Skeletal muscle tissue (tissue), 4 donors: ENCODE data around the gene SEZ6. TPM values are rescaled to one million over a fixed set of nuclear protein-coding genes. Genes with fewer than 3 reads are reported as not detected.

ENCODE experiments used
- H3K27ac ChIP-seq: one replicate; pipeline ENCODE4 v1.7.0; 2013; ENCODE audit warnings: mild to moderate bottlenecking, low read depth, low read length, inconsistent platforms
- H3K27me3 ChIP-seq, 3 donors: one replicate each; pipeline ENCODE4 v1.7.0; 2013; ENCODE audit warnings: low read length in 3 of 3; ENCODE audit not compliant: control insufficient read depth in 3 of 3, insufficient read depth in 3 of 3
- H3K36me3 ChIP-seq, 3 donors: one replicate each; pipeline ENCODE4 v1.7.0; 2013; ENCODE audit warnings: low read length in 3 of 3; ENCODE audit not compliant: control insufficient read depth in 3 of 3, insufficient read depth in 3 of 3
- H3K4me1 ChIP-seq, 3 donors: one replicate each; pipeline ENCODE4 v1.7.0; 2013; ENCODE audit warnings: low read length in 3 of 3, mild to moderate bottlenecking in 3 of 3; ENCODE audit not compliant: control insufficient read depth in 3 of 3, insufficient read depth in 3 of 3
- H3K4me3 ChIP-seq, 3 donors: one replicate each; pipeline ENCODE4 v1.7.0; 2013; ENCODE audit warnings: low read length in 3 of 3
- H3K9ac ChIP-seq, 3 donors: one replicate each; pipeline ENCODE4 v1.7.0; 2013; ENCODE audit warnings: low read length in 3 of 3, mild to moderate bottlenecking in 3 of 3, moderate library complexity in 2 of 3, low read depth in 1 of 3
- H3K9me3 ChIP-seq, 3 donors: one replicate each; pipeline ENCODE4 v1.7.0; 2013; ENCODE audit warnings: low read length in 3 of 3; ENCODE audit not compliant: control insufficient read depth in 3 of 3
- total RNA-seq: library from RNA; depleted of rRNA; stranded (reverse); fragments of >200 nt; gene quantifications from one replicate; pipeline ENCODE4 v1.2.3, GENCODE V29; 2014
- donor health status: Osteomylitis.

Gene SEZ6
- total RNA-seq, 1 donor from 2014 or later: not detected

DNA sequence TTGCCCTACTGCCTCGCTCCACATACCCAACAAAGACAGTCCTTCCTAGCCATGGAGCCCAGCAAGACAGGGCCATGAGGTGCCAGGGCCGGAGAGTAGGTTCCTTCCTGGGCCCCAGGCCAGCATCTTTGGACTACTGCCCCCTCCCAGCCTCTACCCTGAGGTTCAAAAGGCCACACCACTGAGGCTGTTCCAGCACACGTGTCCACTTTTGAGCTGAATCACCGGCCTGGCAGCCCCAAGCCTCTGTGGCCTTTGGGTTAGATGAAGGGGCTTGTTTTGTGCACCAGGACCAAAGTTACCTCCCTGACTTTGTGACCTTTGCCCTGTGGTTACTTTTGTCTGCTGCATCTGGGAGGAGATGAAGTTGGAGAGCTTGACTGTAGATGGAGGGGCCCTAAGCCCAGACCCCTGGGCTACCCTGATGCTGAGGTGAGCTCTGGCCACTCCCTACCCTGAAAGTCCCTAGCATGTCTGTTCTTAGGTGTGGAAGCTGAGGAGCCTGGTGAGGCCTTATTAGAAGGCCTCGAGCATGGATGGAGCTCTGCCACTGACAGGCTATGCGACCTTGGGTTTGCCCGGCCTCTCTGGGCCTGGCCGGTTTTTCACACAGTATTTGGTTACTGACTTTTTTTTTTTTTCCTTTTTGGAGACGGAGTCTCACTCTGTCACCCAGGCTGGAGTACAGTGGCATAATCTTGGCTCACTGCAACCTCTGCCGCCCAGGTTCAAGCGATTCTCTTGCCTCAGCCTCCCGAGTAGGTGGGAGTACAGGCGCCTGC lies 12.0 kb downstream of the SEZ6 start:
- Histone ChIP-seq H3K4me3 (no peak overlapping the region), H3K27ac (no peak overlapping the region), H3K4me1 (peaks cover 0 to 8% (median 6%) of the 10 kb centered on the region in 3 donors), H3K36me3 (no peaks in the 10 kb centered on the region), H3K9me3 (no peaks in the 10 kb centered on the region), H3K9ac (no peak overlapping the region), H3K27me3 (peaks cover 0 to 10% (median 5%) of the 10 kb centered on the region in 3 donors)

DNA sequence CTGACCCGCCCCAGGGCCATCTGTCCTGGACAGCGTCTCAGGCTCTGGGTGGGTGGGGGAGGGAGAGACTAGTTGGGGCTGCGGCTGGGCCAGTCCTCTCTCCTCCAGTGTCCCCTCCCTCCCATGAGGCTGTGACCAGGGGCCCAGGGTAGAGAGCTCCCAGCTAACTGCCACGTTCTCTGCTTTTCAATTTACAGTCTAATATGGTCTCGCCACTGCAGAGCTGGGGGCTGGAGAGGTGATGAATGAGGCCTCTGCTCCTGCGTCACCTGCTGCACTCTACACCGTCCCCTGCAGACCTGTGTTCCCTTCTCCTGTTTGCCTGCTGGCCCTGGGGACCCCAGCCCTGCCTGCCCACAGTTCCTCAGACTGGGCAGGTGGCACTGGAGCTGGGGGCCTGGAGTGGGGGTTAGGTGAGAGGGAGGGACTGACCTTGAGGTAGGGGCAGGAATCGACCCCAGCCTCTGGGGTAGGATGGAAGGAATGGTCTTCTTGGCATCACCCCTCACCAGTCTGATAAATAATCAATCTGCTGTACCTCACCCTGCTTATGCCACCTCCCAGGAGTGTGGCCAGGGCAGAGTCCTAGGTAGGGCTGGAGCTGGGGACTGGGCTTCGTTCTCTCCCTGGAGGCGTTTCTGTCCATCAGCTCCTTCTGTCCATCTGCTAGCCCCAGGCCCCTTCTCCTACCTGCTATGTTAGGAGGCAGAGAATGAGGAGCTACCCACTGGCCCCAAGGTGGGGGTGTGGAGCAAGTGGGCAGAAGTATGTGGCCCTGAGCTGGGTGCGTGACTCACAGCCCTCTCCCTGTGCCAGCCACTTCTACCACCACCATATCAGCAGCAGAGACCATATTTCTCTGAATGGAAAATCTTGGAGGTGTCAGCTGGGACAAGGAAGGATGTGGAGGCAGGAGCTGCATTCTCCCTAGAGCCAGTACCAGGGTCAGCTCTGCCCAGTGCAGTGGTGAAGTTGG lies 12.9 kb downstream of the SEZ6 start:
- no peak overlapping the region for H3K4me3 ChIP-seq
- H3K9me3 ChIP-seq: no peaks in the 10 kb centered on the region

DNA sequence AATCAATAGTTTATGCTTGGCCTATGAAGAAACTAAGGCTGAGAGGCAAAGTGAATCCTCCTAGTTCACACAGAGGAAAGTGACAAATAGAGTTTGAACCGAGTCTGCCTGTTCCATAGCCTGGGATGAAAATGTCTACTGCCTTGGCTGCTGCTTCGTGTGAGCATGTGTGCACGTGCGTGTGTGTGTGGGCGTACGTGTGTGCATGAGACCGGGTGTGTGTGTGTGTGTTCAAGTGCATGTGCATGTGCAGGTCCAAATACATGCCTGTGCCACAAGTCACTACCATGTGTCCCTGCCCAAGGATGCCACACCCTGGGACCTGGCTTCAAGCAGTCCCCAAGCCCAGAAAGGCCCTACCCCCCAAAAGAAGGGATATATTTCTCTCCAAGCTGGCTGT lies 13.6 kb downstream of the SEZ6 start:
- H3K9ac ChIP-seq: no peak overlapping the region
- peaks cover 0 to 8% (median 7%) of the 10 kb centered on the region in 3 donors for H3K4me1 ChIP-seq
- no peak overlapping the region for H3K27ac ChIP-seq
- peaks cover 0 to 16% (median 6%) of the 10 kb centered on the region in 3 donors for H3K27me3 ChIP-seq
- H3K36me3 ChIP-seq: no peaks in the 10 kb centered on the region
- H3K9me3 ChIP-seq: no peaks in the 10 kb centered on the region
- H3K4me3 ChIP-seq: no peak overlapping the region

More for the DNA sequence above, 12.9 kb downstream of the SEZ6 start:
- no peak overlapping the region for H3K27ac ChIP-seq
- H3K4me1 ChIP-seq: peaks cover 0 to 8% (median 6%) of the 10 kb centered on the region in 3 donors
- peaks cover 0 to 16% (median 1%) of the 10 kb centered on the region in 3 donors for H3K27me3 ChIP-seq
- H3K9ac ChIP-seq: no peak overlapping the region
- H3K36me3 ChIP-seq: no peaks in the 10 kb centered on the region

GRCh38 chr17:28991779-28992178 lies 14.1 kb downstream of the SEZ6 start:
- Histone ChIP-seq H3K9me3 (no peaks in the 10 kb centered on the region), H3K4me1 (peaks cover 0 to 11% (median 10%) of the 10 kb centered on the region in 3 donors), H3K9ac (no peak overlapping the region), H3K4me3 (no peak overlapping the region), H3K27me3 (peaks cover 0 to 14% (median 6%) of the 10 kb centered on the region in 3 donors), H3K27ac (no peak overlapping the region), H3K36me3 (no peaks in the 10 kb centered on the region)

DNA sequence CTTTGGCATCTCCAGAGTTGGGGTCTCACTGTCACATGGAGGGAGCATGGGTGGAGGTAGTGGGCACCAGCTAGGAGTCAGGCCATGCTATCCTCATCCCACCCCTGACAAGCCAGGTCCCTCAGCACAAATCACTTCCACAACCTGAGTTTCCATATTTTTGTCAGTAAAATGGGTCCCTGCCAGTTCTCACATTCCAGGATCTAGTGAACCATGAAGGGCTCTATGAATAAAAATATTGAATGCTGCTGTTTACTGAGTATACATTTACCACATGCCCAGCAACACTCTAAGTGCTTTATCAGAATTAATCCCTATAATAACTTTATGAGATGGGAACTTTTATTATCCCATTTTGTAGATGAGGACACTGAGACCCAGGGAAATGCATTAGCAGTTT lies 16.8 kb downstream of the SEZ6 start:
- H3K36me3 ChIP-seq: no peaks in the 10 kb centered on the region
- no peaks in the 10 kb centered on the region for H3K9me3 ChIP-seq
- H3K27ac ChIP-seq: no peak overlapping the region
- peaks cover 0 to 12% (median 12%) of the 10 kb centered on the region in 3 donors for H3K27me3 ChIP-seq
- no peak overlapping the region for H3K4me3 ChIP-seq
- H3K4me1 ChIP-seq: peaks cover 0 to 12% (median 11%) of the 10 kb centered on the region in 3 donors
- no peak overlapping the region for H3K9ac ChIP-seq

- Histone ChIP-seq H3K9ac (no peak overlapping the region), H3K36me3 (no peaks in the 10 kb centered on the region), H3K27ac (no peak overlapping the region), H3K4me1 (peaks cover 0 to 10% (median 8%) of the 10 kb centered on the region in 3 donors), H3K9me3 (no peaks in the 10 kb centered on the region), H3K4me3 (no peak overlapping the region), H3K27me3 (peaks cover 0 to 12% (median 12%) of the 10 kb centered on the region in 3 donors)
Observed at GRCh38 chr17:28988475-28988874, 17.4 kb downstream of the SEZ6 start.

GRCh38 chr17:28986714-28987655 lies 18.8 kb downstream of the SEZ6 start:
- Histone ChIP-seq H3K36me3 (no peaks in the 10 kb centered on the region), H3K27ac (no peak overlapping the region), H3K4me3 (no peak overlapping the region), H3K9me3 (no peaks in the 10 kb centered on the region), H3K4me1 (peaks cover 0 to 10% (median 8%) of the 10 kb centered on the region in 3 donors), H3K27me3 (peaks cover 0 to 12% (median 9%) of the 10 kb centered on the region in 3 donors), H3K9ac (peak overlapping the region in 1 of 3 donors; percentile 40)

- H3K9ac ChIP-seq: peak overlapping the region in 1 of 3 donors; percentile 40
- H3K27me3 ChIP-seq: peaks cover 0 to 12% (median 11%) of the 10 kb centered on the region in 3 donors
- peaks cover 0 to 10% (median 8%) of the 10 kb centered on the region in 3 donors for H3K4me1 ChIP-seq
- no peak overlapping the region for H3K27ac ChIP-seq
- no peaks in the 10 kb centered on the region for H3K36me3 ChIP-seq
- H3K4me3 ChIP-seq: no peak overlapping the region
- no peaks in the 10 kb centered on the region for H3K9me3 ChIP-seq
Observed at GRCh38 chr17:28985950-28986713, 19.7 kb downstream of the SEZ6 start.
